ENCODE results near the gene MTIF2. TPM values are rescaled to one million over a fixed set of nuclear protein-coding genes. Genes with fewer than 3 reads are reported as not detected.

MTIF2 gene

Small RNA genes lying within 50 kb of the gene (small RNA-seq; reads per million reads assigned to genes)
- gene RF00019 (ENCODE audit: low read depth): not detected

Data from mesenchymal stem cell (in vitro differentiated cells and primary cell).